Renal cortical epithelial cell (primary cell): ENCODE measurements around the gene PLA2G2D. TPM values are rescaled to one million over a fixed set of nuclear protein-coding genes. Genes with fewer than 3 reads are reported as not detected.
A peak's percentile ranks its signal among the peaks of the same experiment; 100 is the strongest.

Source experiments
- DNase-seq: peaks from one replicate; pipeline ENCODE4 v3.0.0-alpha.2; 2011; ENCODE audit warnings: low read depth
- total RNA-seq: library from RNA; depleted of rRNA; stranded (reverse); fragments of >200 nt; gene quantifications from 2 replicates; pipeline ENCODE4 v1.2.3, GENCODE V29; 2014

PLA2G2D gene, protein sequence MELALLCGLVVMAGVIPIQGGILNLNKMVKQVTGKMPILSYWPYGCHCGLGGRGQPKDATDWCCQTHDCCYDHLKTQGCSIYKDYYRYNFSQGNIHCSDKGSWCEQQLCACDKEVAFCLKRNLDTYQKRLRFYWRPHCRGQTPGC
- not detected in 2 replicates for total RNA-seq

DNA sequence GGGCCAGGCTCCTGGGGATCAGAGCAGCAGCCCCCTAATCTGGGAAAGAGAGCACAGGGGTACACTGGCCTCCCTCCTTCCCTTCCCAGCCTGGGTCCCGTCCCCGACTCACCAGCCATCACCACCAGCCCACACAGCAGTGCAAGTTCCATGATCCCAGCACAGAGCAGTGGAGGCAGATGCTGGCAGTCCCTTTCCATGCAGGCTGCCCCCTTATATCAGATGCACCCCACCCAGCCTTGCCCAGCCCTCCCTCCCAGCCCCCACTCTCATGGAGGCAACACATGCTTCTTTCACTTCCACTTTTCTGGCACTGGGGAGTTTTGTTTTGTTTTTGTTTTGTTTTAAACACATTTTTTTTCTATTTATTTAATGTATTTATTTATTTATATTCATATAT is at the start of gene PLA2G2D:
PLA2G2D (minus strand) TSS at position 190 of the 400 bp plus-strand sequence; CDS start at position 152, 38 bp downstream.
- DNase-seq: no peak

DNA sequence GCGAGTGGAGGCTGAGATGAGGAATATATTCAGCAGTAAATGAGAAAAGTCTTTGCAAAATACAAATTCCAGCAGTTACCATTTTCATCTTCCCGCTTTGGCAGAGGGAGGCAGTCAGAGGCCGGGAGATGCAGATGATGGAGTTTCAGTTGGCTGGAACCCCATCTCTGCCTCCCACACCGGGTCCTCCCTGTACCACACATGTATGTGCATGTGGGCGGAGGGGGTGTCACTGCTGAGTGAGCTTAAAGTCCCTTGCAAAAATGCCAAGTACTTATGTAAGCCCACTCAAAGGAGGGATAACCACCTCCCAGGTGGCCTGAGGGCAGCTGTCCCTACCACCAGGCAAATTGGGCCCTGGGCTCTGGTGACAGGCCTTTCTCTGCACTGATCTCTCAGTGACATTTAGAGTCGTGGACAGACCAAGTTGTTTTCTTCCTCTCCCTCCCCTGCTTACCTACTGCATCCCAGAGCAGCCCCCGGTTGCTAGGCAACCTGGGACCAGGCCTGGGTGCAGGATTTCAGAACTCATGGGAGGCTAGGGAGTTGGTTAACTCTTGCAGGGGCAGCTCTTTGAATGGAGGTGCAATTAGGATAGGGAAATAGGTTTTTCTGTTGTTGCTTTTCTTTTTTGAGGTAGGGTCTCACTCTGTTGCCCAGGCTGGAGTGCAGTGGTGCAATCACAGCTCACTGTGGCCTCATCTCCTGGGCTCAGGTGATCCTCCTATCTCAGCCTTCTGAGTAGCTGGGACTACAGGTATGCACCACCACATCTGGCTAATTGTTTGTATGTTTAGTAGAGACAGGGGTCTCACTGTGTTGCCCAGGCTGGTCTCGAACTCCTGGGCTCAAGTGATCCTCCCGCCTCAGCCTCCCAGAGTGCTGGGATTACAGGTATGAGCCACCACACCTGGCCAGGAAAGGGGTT is 49.5 kb upstream of the PLA2G2D start:
- no peak for DNase-seq

DNA sequence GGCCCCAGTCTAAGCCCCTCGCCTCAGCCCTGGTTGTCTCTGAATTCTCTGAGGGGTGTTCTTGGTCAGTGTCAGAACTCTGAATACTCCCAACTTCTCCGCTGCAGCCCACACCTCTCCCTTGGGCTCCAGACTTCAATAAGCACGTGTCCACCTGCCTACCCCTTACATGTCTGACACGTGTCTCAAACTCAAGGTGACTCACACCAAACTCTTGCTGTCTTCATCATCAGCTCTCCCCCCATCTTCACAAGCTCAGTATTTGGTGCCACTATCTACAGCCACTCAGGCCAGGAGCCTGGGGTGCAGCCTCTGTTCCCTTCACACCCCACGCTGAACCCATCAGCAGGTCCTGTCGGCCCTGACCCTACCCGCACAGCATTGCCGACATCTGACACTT is 47.8 kb upstream of the PLA2G2D start:
- no peak for DNase-seq

DNA sequence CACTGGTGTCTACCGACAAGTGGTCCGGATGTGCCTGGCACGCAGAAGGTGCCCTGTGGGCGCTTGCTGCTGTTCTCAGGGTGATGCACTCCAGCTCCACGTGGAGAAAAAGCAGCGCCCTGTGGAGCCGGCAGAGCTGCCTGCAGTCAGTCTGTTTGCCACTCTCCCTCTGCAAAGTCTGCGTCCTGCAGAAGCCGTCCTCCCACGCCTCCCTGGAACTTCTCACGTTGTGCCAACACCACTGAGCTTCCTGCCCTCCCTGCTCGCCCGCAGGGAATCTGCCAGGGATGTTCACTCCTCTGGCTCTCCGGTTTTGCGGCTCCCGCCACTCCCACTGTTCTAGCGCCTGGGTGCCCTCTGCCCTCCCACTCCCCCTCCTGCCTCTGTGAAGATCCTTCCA is 46.7 kb upstream of the PLA2G2D start:
- peak; percentile 33 for DNase-seq

DNA sequence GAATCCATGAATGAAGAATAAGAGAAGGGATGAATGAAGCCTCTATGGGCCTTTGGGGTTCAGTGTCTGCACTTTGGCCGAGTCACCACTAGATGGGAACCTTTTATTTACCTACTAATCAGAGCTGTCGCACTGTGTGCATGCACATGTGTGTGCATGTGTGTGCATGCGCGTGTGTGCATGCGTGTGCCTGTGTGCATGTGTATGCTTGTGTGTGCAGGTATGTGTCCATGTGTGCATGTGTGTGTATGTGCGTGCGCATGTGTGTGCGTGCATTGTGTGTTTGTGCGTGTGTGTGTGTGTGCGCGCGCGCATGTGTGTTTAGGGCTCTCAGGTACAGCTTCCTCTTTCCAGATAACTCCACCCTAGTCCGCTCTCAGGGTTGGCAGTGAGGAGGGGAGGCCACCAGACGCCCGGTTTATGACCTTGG is 46.2 kb upstream of the PLA2G2D start:
- DNase-seq: no peak

DNA sequence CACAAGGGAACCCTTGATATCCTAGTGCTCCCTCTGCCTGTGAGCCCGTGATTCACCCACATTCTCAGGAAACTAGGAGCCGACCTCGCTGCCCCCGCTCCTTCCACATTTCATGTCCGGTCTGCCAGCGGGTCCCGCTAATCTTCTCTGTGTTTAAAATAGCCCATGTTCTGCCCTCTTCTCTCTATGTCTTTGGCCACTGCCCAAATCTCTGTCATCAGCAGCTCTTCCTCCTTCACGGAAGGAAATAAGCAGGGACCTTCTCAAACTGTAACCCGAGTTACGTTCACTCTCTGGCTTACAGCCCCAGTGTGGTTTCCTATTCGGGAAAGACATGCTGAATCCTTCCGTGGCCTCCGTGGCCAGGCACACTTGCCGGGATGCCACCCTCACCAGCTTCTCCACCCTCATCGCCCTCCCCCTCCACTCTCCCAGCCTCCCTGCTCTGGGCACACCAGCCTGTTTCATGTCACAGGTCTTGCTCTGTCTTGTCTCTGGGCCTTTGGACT is 45.4 kb upstream of the PLA2G2D start:
- no peak for DNase-seq

DNA sequence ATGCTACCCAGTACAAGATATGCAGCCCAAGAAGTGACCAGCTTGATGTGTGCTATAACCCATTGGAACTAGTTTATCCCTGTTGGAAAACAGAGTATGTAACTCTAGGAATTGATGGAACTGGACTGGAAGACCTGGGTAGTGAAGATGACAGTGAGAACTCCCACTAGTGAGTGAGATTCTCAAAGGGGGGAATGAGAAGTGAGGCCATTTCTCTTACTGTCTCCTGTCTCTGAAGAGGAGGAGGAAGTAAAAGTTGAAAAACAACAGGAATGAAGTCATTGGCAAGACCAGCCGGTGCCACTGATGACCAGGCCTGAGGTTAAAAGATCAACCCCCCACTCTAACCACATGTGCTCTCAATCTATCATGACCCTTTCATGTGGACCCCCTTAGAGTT is 40.7 kb upstream of the PLA2G2D start:
- no peak for DNase-seq

DNA sequence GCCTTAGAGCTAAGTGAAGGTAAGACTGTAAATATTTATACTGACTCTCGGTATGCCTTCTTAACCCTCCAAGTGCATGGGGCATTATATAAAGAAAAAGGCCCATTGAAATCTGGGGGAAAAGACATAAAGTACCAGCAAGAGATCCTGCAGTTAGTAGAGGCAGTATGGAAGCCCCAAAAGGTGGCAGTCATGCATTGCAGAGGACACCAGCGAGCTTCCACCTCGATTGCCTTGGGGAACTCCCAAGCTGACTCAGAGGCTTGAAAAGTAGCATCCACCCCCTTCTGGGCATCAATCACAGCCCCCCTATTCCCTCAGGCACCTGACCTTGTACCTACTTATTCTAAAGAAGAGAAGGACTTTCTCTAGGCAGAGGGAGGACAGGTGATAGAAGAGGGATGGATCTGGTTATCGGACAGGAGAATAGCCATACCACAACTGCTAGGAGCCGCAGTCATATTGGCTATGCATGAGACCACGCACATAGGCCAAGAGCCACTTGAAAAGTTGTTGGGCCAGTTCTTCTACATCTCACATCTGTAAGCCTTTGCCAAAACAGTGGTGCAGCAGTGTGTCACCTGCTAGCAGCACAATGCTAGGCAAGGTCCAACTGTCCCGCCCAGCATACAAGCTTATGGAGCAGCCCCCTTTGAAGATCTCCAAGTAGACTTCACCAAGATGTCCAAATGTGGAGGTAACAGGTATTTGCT is 39.2 kb upstream of the PLA2G2D start:
- no peak for DNase-seq

DNA sequence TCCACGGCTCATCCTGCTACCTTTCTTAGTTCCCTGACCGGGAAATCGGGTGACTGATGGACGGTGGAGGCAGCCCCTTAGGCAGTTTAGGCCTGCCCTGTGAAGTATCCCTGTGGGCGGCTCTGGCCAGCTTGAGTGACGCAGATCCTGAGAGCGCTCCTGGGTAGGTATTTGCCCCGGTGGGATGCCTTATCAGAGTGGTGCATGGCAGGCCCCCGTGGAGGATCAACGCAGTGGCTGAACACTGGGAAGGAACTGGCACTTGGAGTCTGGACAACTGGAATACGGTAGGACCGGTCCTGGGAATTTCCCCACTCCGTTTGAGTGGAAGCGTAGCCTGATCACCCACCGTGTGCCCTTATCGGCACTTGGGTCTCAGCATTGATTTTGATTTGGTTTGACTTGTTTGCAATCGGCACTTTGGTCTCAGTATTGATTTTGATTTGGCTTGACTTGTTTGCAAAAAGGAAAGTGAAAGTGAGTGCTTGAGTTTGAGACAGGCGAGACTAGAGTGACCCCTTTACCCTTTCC is 35.0 kb upstream of the PLA2G2D start:
- DNase-seq: no peak

DNA sequence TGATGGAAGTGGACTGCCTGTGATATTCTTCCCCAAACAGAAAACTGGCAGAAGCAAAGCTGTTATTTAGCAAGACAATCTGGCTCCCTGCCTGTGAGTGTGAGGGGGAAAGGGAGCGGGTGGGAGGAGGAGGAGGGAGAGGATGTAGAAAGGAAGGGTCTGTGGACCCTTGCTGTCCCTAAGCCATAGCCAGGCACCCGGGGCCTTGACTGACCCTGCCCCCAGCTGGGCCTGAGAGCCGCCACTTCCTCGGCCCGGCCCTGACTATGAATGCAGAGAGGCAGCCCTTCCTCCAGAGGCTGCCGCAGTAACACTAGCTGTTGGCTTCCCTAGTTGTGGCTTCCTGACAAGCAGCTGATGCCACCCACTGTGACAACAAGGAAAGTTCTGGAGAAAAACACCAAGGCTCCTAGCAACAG is 33.7 kb upstream of the PLA2G2D start:
- no peak for DNase-seq

DNA sequence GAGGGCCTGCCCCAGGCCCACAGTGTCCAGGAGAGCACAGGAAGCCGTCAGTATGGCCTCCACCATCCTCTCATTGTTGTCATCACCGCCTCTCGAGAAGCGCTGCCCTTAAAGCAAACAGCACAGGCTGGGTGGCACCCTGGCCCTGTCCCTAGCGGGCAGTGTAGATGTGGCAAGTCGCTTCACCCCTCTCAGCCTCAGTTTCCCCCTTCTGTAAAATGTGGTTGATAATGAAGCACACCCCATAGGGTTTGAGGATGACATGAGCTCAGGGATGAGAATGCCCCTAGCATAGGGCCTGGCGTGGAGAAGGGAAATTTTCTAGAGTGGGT is 33.2 kb upstream of the PLA2G2D start:
- no peak for DNase-seq

DNA sequence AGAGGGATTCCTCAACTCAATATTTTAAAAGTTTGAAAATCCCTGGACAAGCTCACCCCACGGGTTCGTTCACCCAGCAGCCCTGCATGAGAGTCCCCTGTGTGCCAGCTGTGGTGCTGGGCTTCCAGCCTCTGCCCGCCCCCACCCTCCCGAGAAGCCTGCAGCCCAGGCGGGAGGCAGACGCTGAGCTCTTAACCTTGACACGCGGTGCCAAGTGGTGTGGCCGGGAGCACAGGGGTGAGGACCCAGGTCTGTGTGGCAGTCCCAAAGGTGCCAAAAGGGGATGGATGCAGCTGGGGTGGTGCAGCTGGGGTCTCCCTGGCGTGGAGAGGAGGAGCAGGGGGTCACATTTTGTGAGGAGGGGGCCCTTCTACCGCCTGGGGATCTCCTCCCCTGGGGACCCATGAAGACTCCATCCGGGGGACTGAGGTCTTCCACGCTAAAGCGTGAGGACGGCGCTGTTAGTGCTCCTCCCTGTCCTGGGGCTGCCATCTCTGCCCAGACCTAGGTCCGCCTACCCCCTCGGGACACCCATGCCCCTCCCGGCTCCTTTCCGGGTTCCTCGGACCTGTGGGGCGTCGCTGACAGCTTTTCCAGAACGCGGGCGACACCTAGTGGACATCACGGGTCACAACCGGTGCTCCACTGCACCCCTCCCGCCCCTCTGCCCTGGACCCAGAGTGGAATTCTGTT is 32.7 kb upstream of the PLA2G2D start:
- peak; percentile 41 for DNase-seq

DNA sequence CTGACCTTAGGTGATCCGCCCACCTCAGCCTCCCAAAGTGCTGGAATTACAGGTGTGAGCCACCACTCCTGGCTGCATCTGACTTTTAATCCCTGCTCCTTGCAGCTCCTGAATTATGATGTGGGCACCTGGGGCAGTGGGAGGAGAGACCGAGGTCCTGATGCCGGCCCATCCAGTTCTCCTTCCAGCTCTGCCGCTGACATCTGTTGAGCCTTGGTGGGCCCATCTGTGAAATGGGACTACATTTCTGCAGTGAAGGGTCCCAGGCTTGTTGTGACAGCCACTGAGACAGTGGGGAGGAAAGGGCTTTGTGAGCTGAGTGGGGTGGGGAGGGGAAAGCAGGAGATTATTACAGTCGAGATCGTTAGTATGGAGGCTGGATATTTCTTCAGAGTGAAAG is 31.6 kb upstream of the PLA2G2D start:
- DNase-seq: no peak

DNA sequence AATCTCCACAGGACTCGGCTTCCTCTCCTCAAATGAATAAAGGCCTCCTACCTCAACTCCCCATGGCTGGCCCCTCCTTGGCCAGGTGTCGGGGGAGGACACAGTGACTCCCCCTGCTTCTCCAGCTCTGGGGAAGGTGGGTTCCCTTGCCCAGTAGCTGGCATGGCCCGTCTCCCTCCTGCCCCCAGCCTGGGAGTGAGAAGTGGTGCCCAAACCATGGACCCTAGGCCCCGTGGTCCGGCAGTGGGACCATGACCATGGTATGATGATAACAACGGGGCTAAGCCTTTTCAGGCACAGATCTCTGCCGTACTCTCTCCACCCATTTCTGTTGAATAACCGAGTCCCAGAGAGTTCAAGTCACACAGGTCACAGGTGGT is 31.0 kb upstream of the PLA2G2D start:
- DNase-seq: no peak

DNA sequence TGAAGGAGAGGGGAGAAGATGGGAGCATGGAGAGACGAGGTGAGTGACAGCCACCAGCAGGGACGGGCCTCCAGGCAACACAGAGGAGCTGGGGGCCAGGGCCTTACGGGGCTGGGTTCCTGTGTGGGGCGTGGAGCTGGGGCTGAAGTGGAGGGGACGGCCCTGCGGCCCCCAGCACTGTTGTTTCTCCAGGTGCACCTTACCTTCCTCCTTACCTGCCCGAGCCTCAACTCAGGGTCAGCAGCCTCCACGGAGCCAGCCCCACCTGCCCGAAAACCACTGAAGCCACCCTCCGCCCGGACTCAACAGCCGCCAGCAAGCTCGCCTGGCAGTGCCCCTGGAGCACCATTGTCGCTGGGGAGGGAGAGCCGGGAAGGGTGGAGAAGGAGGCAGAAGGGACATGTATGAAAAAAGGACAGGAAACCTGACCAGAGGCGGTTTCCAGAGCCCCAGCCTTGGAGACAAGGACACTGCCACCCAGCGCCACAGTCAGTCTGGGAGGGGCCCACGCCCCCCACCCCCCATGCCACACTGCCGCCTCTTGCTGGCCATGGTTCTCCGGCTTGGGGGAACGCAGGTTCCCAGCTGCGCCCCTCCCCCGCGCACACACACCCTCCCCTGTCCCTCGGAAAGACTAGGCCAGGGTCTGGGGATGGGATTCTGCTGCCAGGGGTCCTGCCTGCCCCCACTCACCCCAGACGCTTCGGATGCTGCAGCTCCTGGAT is 30.4 kb upstream of the PLA2G2D start:
- no peak for DNase-seq

DNA sequence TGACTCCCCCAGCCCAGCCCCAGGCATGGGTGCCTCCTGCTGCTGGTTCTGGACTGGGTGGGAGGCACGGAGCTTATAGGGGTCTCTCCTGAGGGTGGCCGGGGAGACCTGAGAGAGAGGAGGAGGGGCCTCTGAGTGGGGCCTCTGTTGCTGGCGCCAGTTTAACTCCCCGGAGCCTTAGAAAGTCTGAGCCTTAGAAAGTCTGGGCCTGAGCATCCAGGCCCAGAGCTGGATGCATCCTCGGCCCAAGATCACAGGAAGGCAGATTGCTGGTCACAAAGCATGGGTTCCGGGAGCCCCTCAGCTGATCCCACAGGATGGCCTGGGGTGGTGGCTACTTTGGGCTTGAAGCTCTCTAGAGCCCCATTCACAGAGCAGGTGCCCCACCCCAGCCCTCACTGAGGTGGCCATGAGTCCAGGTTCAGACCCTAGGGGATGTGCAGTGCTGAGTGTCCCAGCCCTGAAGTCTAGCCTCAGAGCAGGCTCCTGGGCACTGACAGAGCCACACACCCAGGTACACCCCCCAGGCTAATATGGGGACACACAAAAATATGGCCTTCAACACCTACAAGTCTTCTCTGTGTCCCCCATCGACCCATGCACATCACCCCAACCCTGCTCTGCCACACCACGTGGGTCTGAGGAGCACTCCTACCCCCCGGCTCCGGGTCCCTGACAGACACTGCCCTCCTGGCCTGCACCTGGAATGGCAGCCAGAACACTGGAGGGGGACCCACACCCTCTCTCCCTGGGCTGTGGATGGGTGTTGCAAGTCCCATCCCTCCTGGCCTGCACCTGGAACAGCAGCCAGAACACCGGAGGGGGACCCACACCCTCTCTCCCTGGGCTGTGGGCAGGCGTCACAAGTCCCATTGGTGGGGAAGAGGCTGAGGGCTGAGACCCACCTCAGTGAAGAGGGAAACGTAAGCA is 29.5 kb upstream of the PLA2G2D start:
- DNase-seq: no peak

DNA sequence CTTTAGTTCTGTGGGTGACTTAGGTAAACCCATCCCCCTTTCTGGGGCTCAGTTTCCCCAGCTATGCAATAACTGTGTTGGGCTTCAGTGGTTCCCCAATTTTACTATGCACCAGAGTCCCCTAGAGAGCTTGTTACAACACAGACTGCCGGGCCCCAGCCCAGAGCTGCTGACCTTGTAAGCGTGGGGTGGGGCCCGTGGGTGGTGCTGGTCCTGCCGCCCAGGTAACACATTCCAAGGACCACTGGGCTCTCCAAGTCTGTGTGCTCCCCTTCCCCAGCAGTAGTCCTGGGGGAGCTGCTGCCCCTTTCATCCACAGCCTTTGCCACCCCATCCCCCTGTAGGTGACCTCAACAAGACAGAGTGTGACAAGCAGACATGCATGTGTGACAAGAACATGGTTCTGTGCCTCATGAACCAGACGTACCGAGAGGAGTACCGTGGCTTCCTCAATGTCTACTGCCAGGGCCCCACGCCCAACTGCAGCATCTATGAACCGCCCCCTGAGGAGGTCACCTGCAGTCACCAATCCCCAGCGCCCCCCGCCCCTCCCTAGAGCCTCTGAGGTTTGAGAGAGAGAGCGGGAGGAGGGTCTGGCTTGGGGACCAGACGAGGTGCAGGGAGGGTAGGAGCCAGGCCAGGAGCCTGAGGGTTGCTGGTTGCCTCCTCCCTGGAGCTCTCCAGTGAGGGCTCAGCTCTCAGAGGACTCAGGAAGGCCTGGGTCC is 28.7 kb upstream of the PLA2G2D start:
- no peak for DNase-seq

DNA sequence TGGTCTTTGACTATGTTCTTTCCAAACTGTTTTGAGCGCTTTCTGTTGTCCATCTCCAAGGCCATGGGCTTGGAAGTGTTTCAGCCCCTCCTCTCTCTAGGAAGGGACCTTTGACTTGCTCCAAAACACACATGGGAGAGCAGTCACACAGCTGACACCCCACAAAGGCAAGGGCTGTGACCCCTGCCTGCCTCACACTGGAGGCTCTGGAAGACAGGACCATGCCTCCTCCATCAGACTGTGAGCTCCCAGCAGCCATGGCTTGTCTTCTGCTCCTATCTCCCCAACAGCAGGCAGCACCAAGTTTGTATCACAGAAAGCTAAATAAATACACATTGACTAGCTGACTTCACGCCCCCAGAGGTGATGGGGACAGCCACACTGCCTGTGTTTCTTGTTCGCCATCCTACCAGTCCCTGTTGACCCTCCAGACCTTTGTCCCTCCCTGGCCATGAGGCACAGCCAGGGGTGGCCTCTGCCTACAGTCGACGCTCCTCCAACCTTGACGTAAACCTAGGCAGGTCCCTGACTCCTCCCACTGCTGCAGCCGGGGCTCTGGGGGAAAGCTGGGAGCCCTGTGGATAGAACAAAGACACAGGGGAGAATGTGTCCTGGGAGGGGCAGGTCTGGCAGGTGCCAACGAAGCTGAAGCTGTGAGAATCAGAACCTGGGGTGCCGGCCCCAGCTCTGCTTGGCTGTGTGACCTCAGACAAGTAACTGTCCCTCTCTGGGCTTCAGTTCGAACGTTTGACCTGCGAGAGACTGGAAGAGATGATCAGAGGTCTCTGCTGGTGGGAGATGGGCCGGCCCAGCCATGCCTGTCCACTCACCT is 24.6 kb upstream of the PLA2G2D start:
- no peak for DNase-seq
